K562 (cell line): Measurements from ENCODE around the gene PI4K2A. TPM values are rescaled to one million over a fixed set of nuclear protein-coding genes. Genes with fewer than 3 reads are reported as not detected.
A peak's percentile ranks its signal among the peaks of the same experiment; 100 is the strongest.

Experiments
- CREM ChIP-seq: IDR thresholded peaks from 2 replicates; pipeline ENCODE4 v1.6.1; 2014; ENCODE audit warnings: antibody characterized with exemption, low read depth
- CTCF ChIP-seq, 3 experiments: IDR thresholded peaks in 2 of 3; conservative IDR thresholded peaks in 1 of 3; 2 replicates each; pipeline ENCODE4 v1.5.1; 2011 to 2012; ENCODE audit warnings: low read length in 3 of 3, mild to moderate bottlenecking in 3 of 3, control low read depth in 2 of 3, improper control_type of control experiment in 1 of 3, inconsistent platforms in 1 of 3, low read depth in 1 of 3, mixed read lengths in 1 of 3, moderate library complexity in 1 of 3; ENCODE audit not compliant: insufficient read depth in 2 of 3
- NCOA2 ChIP-seq, 2 experiments: fragments of 450-650 bp; IDR thresholded peaks; 2 replicates each; pipeline ENCODE4 v1.6.1; 2018; ENCODE audit warnings: mild to moderate bottlenecking in 2 of 2, moderate library complexity in 1 of 2; ENCODE audit not compliant: partially characterized antibody in 2 of 2
- REST ChIP-seq, 2 experiments: fragments of 450-650 bp; formaldehyde crosslinking in 1 of 2; IDR thresholded peaks; 2 replicates each; pipeline versions ENCODE4 v1.4.0 to v1.6.1; 2014 to 2020; ENCODE audit warnings: mild to moderate bottlenecking in 2 of 2, borderline replicate concordance in 1 of 2, low read depth in 1 of 2
- SMC3 ChIP-seq: conservative IDR thresholded peaks from 2 replicates; pipeline ENCODE4 v1.6.1; 2011; ENCODE audit warnings: low read depth, low read length, improper control_type of control experiment; ENCODE audit not compliant: insufficient read depth
- ZNF316 ChIP-seq: fragments of 450-650 bp; IDR thresholded peaks from 2 replicates; pipeline ENCODE4 v1.6.1; 2016
- ZNF77 ChIP-seq: fragments of 250-450 bp; sonication (Bioruptor Pico); IDR thresholded peaks from 2 replicates; pipeline ENCODE4 v1.5.0; 2020
- polyA plus RNA-seq, 8 experiments: library from polyadenylated mRNA; depleted of rRNA in 4 of 8; stranded (reverse) in 5 of 8; unstranded in 3 of 8; fragments of >200 nt; fragmentation: Nextera tagmentation in 2 of 8; fragmentation: Illumina TruSeq in 1 of 8; extraction: Ambion mirVana in 2 of 8; extraction: Trizol in 1 of 8; gene quantifications; 2 replicates each; pipeline versions ENCODE4 v1.2.1 to v1.2.3, GENCODE V29; 2011 to 2014; ENCODE audit warnings: inconsistent platforms in 1 of 8, missing spikeins in 1 of 8
- total RNA-seq, 7 experiments: library from RNA; depleted of rRNA in 6 of 7; stranded (reverse); fragments of >200 nt in 6 of 7; fragmentation: Illumina TruSeq in 2 of 7; extraction: Trizol in 2 of 7; gene quantifications; 2 replicates each; pipeline versions ENCODE4 v1.2.1 to v1.2.3, GENCODE V29; 2011 to 2021; ENCODE audit warnings: low replicate concordance in 1 of 7

The PI4K2A gene
- total and polyA plus RNA-seq, 9 of the 15 experiments (the other 6 are each of a cell fraction or from before 2014, with no cell fraction given), result 4.4 to 28.4 (median 16.5) TPM

GRCh38 chr10:97708976-97709946 lies 68.8 kb downstream of the PI4K2A start (continued):
- peak; percentile 74; the same call in 1 of the 2 replicates for TF ChIP-seq REST (IDR thresholded peaks at IDR 0.05; ENCODE audit: borderline replicate concordance)
- TF ChIP-seq REST (CRISPR knock-in tag; IDR thresholded peaks at IDR 0.05; ENCODE audit: low read depth), result no peak
- TF ChIP-seq ZNF77 (CRISPR knock-in tag), result no peak
- TF ChIP-seq SMC3, result peak; percentile 57
- TF ChIP-seq CTCF (IDR thresholded peaks at IDR 0.05 in 2 of 3, conservative IDR thresholded peaks at IDR 0.05 in 1 of 3; ENCODE audit: insufficient read depth in 2 of 3, low read depth in 1 of 3, low read length in 3 of 3), result peak; percentile 58 to 79 (median 68); a peak in 5 of 6 replicates
- TF ChIP-seq NCOA2 (IDR thresholded peaks at IDR 0.05; ENCODE audit: partially characterized antibody in 2 of 2), result no peak
- TF ChIP-seq CREM, result no peak
- peak; percentile 47 for TF ChIP-seq ZNF316
